Neural progenitor cell (in vitro differentiated cells): ENCODE data around the gene GART. TPM values are rescaled to one million over a fixed set of nuclear protein-coding genes. Genes with fewer than 3 reads are reported as not detected.

Source experiments
- DNase-seq: peaks from one replicate; pipeline ENCODE4 v3.0.0-alpha.2; 2016; ENCODE audit warnings: low spot score
- H2AFZ ChIP-seq: fragments of 200-600 bp; sonication (generic); replicated peaks from 2 replicates; pipeline ENCODE4 v1.6.1; 2016; ENCODE audit warnings: antibody characterized with exemption
- H3F3A ChIP-seq: fragments of 200-600 bp; sonication (generic); 2 replicates; pipeline ENCODE4 v1.6.1; 2016; ENCODE audit warnings: antibody characterized with exemption, low read depth
- H3K27ac ChIP-seq: fragments of 200-600 bp; sonication (generic); 2 replicates; pipeline ENCODE4 v1.5.1; 2016; ENCODE audit warnings: mild to moderate bottlenecking
- H3K27me3 ChIP-seq: fragments of 200-600 bp; sonication (generic); 2 replicates; pipeline ENCODE4 v1.6.1; 2016; ENCODE audit warnings: mild to moderate bottlenecking, moderate library complexity
- H3K36me3 ChIP-seq: fragments of 200-600 bp; sonication (generic); 2 replicates; pipeline ENCODE4 v1.5.1; 2016
- H3K4me1 ChIP-seq: fragments of 200-600 bp; sonication (generic); 2 replicates; pipeline ENCODE4 v1.6.1; 2016; ENCODE audit warnings: mixed run types
- H3K4me2 ChIP-seq: fragments of 200-600 bp; sonication (generic); 2 replicates; pipeline ENCODE4 v1.6.1; 2016
- H3K4me3 ChIP-seq: fragments of 200-600 bp; sonication (generic); 2 replicates; pipeline ENCODE4 v1.5.1; 2016
- H3K79me2 ChIP-seq: fragments of 200-600 bp; sonication (generic); 2 replicates; pipeline ENCODE4 v1.6.1; 2016; ENCODE audit warnings: low read depth
- H3K9ac ChIP-seq: fragments of 200-600 bp; sonication (generic); 2 replicates; pipeline ENCODE4 v1.6.1; 2016
- H3K9me3 ChIP-seq: fragments of 200-600 bp; sonication (generic); 2 replicates; pipeline ENCODE4 v1.5.1; 2016; ENCODE audit warnings: low read depth
- H4K20me1 ChIP-seq: fragments of 200-600 bp; sonication (generic); 2 replicates; pipeline ENCODE4 v1.6.1; 2016; ENCODE audit warnings: low read depth
- H3K27ac Mint-ChIP-seq: 3 replicates; pipeline ENCODE4 v1.8.0; 2021; ENCODE audit warnings: mixed read lengths
- H3K27me3 Mint-ChIP-seq: 2 replicates; pipeline ENCODE4 v1.8.0; 2022; ENCODE audit warnings: low read depth, mild to moderate bottlenecking, inconsistent platforms, moderate library complexity, mixed read lengths; ENCODE audit not compliant: insufficient read depth
- H3K36me3 Mint-ChIP-seq: 3 replicates; pipeline ENCODE4 v1.8.0; 2021; ENCODE audit warnings: mixed read lengths
- H3K4me1 Mint-ChIP-seq: 3 replicates; pipeline ENCODE4 v1.8.0; 2021; ENCODE audit warnings: mixed read lengths
- H3K4me3 Mint-ChIP-seq: 3 replicates; pipeline ENCODE4 v1.8.0; 2021; ENCODE audit warnings: mild to moderate bottlenecking, moderate library complexity, mixed read lengths
- H3K9me3 Mint-ChIP-seq: 3 replicates; pipeline ENCODE4 v1.8.0; 2020; ENCODE audit warnings: mixed read lengths
- CTCF ChIP-seq: fragments of 200-600 bp; sonication (generic); IDR thresholded peaks from 2 replicates; pipeline ENCODE4 v1.5.1; 2017; ENCODE audit warnings: antibody characterized with exemption, mild to moderate bottlenecking
- EZH2 ChIP-seq: fragments of 200-600 bp; sonication (generic); IDR thresholded peaks from 2 replicates; pipeline ENCODE4 v1.6.1; 2017; ENCODE audit warnings: antibody characterized with exemption, mild to moderate bottlenecking, moderate library complexity
- EZH2phosphoT487 ChIP-seq: fragments of 200-600 bp; sonication (generic); IDR thresholded peaks from 2 replicates; pipeline ENCODE4 v1.6.1; 2017; ENCODE audit warnings: antibody characterized with exemption
- total RNA-seq: library from RNA; depleted of rRNA; stranded (reverse); fragments of >200 nt; gene quantifications from 2 replicates; pipeline ENCODE4 v1.2.3, GENCODE V29; 2015; ENCODE audit warnings: low replicate concordance

GART gene
- total RNA-seq, 1 donor from 2014 or later: 129 TPM

GRCh38 chr21:33495743-33496142 is 46.2 kb downstream of the GART start:
- Histone ChIP-seq H3K9ac (no peak overlapping the region), H3K79me2 (no peaks in the 10 kb centered on the region), H3F3A (no peaks in the 10 kb centered on the region), H3K27ac (no peak overlapping the region), H2AFZ (peak overlapping the region; percentile 50), H3K9me3 (no peaks in the 10 kb centered on the region), H3K27me3 (no peaks in the 10 kb centered on the region), H3K4me1 (no peaks in the 10 kb centered on the region), H3K4me2 (no peak overlapping the region), H3K4me3 (no peak overlapping the region), H3K36me3 (no peaks in the 10 kb centered on the region), H4K20me1 (no peaks in the 10 kb centered on the region)
- TF ChIP-seq EZH2: no peak
- TF ChIP-seq EZH2phosphoT487: no peak
- TF ChIP-seq CTCF: no peak
- Mint-ChIP-seq H3K27ac (no peak overlapping the region), H3K4me3 (no peak overlapping the region), H3K36me3 (no peaks in the 10 kb centered on the region), H3K27me3 (peaks cover 10% of the 10 kb centered on the region), H3K9me3 (no peaks in the 10 kb centered on the region), H3K4me1 (peaks cover 9% of the 10 kb centered on the region)
- DNase-seq: no peak

- peaks cover 10% of the 10 kb centered on the region for H3K27me3 Mint-ChIP-seq
- H3K36me3 Mint-ChIP-seq: no peaks in the 10 kb centered on the region
Measured at GRCh38 chr21:33493756-33494155, 48.2 kb downstream of the GART start.

GRCh38 chr21:33492571-33492970 is 49.3 kb downstream of the GART start:
- Histone ChIP-seq H3K4me1 (no peaks in the 10 kb centered on the region), H3K4me3 (no peak overlapping the region), H3K79me2 (no peaks in the 10 kb centered on the region), H4K20me1 (no peaks in the 10 kb centered on the region), H3K4me2 (no peak overlapping the region), H3K9ac (no peak overlapping the region), H3K27me3 (no peaks in the 10 kb centered on the region), H3K27ac (no peak overlapping the region), H3F3A (no peaks in the 10 kb centered on the region), H3K36me3 (no peaks in the 10 kb centered on the region), H2AFZ (no peak overlapping the region), H3K9me3 (no peaks in the 10 kb centered on the region)
- H3K4me1 Mint-ChIP-seq: peaks cover 11% of the 10 kb centered on the region
- no peak overlapping the region for H3K27ac Mint-ChIP-seq
- peak overlapping the region; percentile 75 for H3K4me3 Mint-ChIP-seq
- TF ChIP-seq EZH2phosphoT487: no peak
- no peak for TF ChIP-seq EZH2
- no peak for TF ChIP-seq CTCF
- peaks cover 10% of the 10 kb centered on the region for H3K27me3 Mint-ChIP-seq
- no peaks in the 10 kb centered on the region for H3K36me3 Mint-ChIP-seq
- DNase-seq: no peak
- H3K9me3 Mint-ChIP-seq: no peaks in the 10 kb centered on the region

More at GRCh38 chr21:33493756-33494155, 48.2 kb downstream of the GART start:
- Mint-ChIP-seq H3K27ac (no peak overlapping the region), H3K4me3 (no peak overlapping the region), H3K4me1 (peaks cover 11% of the 10 kb centered on the region), H3K9me3 (no peaks in the 10 kb centered on the region)
- Histone ChIP-seq H3K27me3 (no peaks in the 10 kb centered on the region), H3K36me3 (no peaks in the 10 kb centered on the region), H3F3A (no peaks in the 10 kb centered on the region), H2AFZ (no peak overlapping the region), H3K9ac (no peak overlapping the region), H3K4me3 (no peak overlapping the region), H3K4me1 (no peaks in the 10 kb centered on the region), H3K4me2 (no peak overlapping the region), H4K20me1 (no peaks in the 10 kb centered on the region), H3K79me2 (no peaks in the 10 kb centered on the region), H3K9me3 (no peaks in the 10 kb centered on the region), H3K27ac (no peak overlapping the region)
- no peak for TF ChIP-seq EZH2phosphoT487
- no peak for TF ChIP-seq EZH2
- no peak for TF ChIP-seq CTCF
- no peak for DNase-seq
